Peyer's patch (tissue), 4 donors: ENCODE measurements around the gene ATP8A1. TPM values are rescaled to one million over a fixed set of nuclear protein-coding genes. Genes with fewer than 3 reads are reported as not detected.
A peak's percentile ranks its signal among the peaks of the same experiment; 100 is the strongest.

Experiments used
- DNase-seq, 3 donors: peaks; one replicate each; pipeline ENCODE4 v3.0.0-alpha.2; 2017 to 2019
- H3K27ac ChIP-seq, 4 donors: fragments of 200-600 bp; sonication (generic); one replicate each; pipeline ENCODE4 v1.5.1; 2016 to 2019
- H3K27me3 ChIP-seq, 2 donors: fragments of 200-600 bp; sonication (generic); one replicate each; pipeline ENCODE4 v1.5.1; 2019
- H3K36me3 ChIP-seq, 3 donors: fragments of 200-600 bp; sonication (generic); one replicate each; pipeline ENCODE4 v1.5.1; 2016 to 2019
- H3K4me1 ChIP-seq, 4 donors: fragments of 200-600 bp; sonication (generic); one replicate each; pipeline ENCODE4 v1.5.1; 2016 to 2019
- H3K4me3 ChIP-seq, 4 donors: fragments of 200-600 bp; sonication (generic); 1 replicate in 3 of 4; 2 replicates in 1 of 4; pipeline ENCODE4 v1.5.1; 2016 to 2019; ENCODE audit warnings: mild to moderate bottlenecking in 1 of 4
- H3K9me3 ChIP-seq, 4 donors: fragments of 200-600 bp; sonication (generic); one replicate each; pipeline ENCODE4 v1.5.1; 2016 to 2019; ENCODE audit warnings: mild to moderate bottlenecking in 1 of 4
- POLR2A ChIP-seq, 2 donors: fragments of 450-650 bp; IDR thresholded peaks; one replicate each; pipeline ENCODE4 v1.5.1; 2017; ENCODE audit warnings: antibody characterized with exemption in 2 of 2, mild to moderate bottlenecking in 2 of 2, moderate library complexity in 2 of 2
- total RNA-seq, 4 donors: library from RNA; depleted of rRNA; stranded (reverse); fragments of >200 nt; gene quantifications; one replicate each; pipeline ENCODE4 v1.1.0, GENCODE V29; 2016
- TF ChIP-seq, protein P1 (sequence below), 6 experiments: fragments of 450-650 bp in 4 of 6; fragments of 200-600 bp in 2 of 6; sonication (generic) in 1 of 6; IDR thresholded peaks; one replicate each; pipeline ENCODE4 v1.5.1; 2017 to 2019; ENCODE audit warnings: antibody characterized with exemption in 6 of 6, mild to moderate bottlenecking in 3 of 6, moderate library complexity in 1 of 6

The ATP8A1 gene
- total RNA-seq, 4 donors from 2014 or later: 71.0 to 172 (median 158) TPM

DNA sequence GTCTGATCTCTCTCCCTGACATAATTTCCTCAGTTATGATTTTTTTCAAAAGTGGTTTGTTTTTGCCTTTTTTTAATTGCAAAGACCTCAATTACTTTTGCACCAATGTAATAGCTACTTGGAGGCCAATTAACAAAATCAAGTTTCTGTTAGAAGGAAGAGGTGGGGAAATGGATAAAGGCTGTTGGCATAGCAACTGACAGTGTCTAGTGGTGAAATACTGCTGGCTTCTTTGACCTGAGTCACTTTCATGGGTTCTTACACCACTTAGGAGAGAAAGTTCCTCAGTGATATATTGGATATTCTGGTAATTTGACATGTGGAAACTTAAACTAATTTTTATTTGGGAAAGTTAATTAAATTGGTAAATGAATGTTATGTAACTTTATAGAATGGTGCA lies 26.5 kb upstream of the ATP8A1 start:
- no peak for DNase-seq
- H3K27ac ChIP-seq: no peak overlapping the region
- no peaks in the 10 kb centered on the region for H3K4me1 ChIP-seq
- H3K4me3 ChIP-seq: no peak overlapping the region
- H3K27me3 ChIP-seq: no peaks in the 10 kb centered on the region
- TF ChIP-seq POLR2A (IDR thresholded peaks at IDR 0.05): no peak
- TF ChIP-seq, protein P1, sequence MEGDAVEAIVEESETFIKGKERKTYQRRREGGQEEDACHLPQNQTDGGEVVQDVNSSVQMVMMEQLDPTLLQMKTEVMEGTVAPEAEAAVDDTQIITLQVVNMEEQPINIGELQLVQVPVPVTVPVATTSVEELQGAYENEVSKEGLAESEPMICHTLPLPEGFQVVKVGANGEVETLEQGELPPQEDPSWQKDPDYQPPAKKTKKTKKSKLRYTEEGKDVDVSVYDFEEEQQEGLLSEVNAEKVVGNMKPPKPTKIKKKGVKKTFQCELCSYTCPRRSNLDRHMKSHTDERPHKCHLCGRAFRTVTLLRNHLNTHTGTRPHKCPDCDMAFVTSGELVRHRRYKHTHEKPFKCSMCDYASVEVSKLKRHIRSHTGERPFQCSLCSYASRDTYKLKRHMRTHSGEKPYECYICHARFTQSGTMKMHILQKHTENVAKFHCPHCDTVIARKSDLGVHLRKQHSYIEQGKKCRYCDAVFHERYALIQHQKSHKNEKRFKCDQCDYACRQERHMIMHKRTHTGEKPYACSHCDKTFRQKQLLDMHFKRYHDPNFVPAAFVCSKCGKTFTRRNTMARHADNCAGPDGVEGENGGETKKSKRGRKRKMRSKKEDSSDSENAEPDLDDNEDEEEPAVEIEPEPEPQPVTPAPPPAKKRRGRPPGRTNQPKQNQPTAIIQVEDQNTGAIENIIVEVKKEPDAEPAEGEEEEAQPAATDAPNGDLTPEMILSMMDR (IDR thresholded peaks at IDR 0.05): no peak
- no peaks in the 10 kb centered on the region for H3K36me3 ChIP-seq
- H3K9me3 ChIP-seq: no peaks in the 10 kb centered on the region

DNA sequence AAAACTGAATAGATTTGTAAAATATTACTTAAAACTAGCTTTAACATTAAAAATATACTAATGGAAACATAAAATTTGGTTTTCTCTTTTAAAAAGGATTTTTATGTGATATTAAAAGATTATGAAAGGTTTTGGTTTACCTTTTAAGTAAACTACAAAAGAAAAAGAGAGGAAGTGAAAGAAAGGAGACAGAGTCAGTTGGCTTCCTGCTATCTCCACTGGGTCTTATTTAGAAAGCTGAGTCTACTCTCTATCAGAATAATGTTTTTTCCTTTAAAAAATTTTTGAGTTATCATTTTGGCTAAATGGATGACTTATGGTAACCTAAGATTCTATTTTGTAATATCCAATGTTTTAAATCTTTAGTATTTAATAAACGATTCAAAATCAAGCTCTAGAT lies 21.6 kb upstream of the ATP8A1 start:
- TF ChIP-seq, protein P1 (IDR thresholded peaks at IDR 0.05): no peak
- TF ChIP-seq POLR2A (IDR thresholded peaks at IDR 0.05): no peak
- Histone ChIP-seq H3K9me3 (no peaks in the 10 kb centered on the region), H3K4me3 (no peak overlapping the region), H3K27me3 (no peaks in the 10 kb centered on the region), H3K36me3 (no peaks in the 10 kb centered on the region), H3K27ac (no peak overlapping the region), H3K4me1 (no peaks in the 10 kb centered on the region)
- DNase-seq: no peak

DNA sequence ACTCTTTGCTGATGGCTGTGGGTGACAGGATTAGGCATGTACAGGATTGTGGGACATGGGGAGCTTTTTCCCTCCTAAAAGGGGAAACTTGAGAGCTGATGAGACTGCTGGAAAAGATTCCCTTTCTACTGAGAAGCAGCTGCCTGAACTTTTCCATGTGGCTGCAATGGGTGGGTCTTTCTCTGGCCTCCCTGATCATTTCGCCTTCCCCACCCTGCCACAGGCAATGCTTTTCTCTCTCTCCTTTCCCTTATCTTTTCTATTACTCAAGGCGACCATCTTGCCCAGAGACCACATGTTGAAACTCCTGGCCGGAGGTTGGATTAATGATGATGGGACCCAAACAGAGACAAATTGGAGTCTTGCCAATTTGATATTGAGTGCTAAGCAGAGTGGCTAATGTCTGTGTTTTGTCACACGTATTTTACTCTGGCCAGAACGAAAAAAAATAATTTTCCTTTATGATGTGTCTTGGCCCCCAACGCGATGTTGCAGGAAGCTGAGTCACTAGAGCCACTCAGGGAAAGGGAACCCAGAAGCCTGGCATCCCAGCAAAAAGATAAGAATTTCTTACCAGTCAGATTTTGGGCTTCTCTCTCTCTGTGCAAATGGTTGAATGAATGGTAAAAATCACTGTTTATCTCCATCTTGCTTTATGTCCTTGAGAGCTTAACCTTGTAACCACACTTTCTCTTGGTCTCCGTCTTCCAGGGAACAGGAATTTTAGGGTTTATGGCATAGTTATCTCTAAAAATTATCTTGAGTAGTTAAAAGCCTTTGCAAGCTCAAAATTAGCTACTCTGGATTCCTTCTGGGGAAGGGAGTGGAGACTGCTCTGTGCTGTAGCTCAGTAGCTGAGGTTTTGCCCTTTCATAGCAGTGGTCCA lies 19.4 kb upstream of the ATP8A1 start:
- TF ChIP-seq POLR2A (IDR thresholded peaks at IDR 0.05): no peak
- TF ChIP-seq, protein P1 (IDR thresholded peaks at IDR 0.05): no peak
- no peak overlapping the region for H3K4me3 ChIP-seq
- no peaks in the 10 kb centered on the region for H3K27me3 ChIP-seq
- H3K4me1 ChIP-seq: no peaks in the 10 kb centered on the region
- no peaks in the 10 kb centered on the region for H3K9me3 ChIP-seq
- H3K27ac ChIP-seq: no peak overlapping the region
- no peaks in the 10 kb centered on the region for H3K36me3 ChIP-seq
- no peak for DNase-seq

DNA sequence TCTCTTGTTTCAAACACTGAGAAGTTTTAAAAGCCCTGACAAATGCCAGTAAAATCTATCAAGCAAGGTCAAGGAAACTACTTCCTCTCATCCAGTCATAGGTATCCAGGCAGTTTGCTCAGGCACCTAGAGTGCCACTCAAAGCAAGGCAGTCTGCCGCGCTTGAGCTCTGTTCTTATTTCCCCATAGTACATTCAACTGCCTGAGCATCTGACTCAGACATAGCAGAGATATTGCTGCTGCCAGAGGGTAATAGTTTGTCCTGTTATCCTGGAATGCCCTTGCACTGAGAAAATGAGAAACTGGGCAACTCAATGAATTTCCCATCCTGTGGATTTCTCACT lies 16.1 kb upstream of the ATP8A1 start:
- Histone ChIP-seq H3K9me3 (no peaks in the 10 kb centered on the region), H3K27ac (peak overlapping the region in 1 of 4 donors; percentile 4), H3K4me1 (no peaks in the 10 kb centered on the region), H3K4me3 (no peak overlapping the region), H3K36me3 (no peaks in the 10 kb centered on the region), H3K27me3 (no peaks in the 10 kb centered on the region)
- peak in 1 of 3 donors; percentile 51 for DNase-seq
- TF ChIP-seq POLR2A (IDR thresholded peaks at IDR 0.05): no peak
- TF ChIP-seq, protein P1 (IDR thresholded peaks at IDR 0.05): no peak

DNA sequence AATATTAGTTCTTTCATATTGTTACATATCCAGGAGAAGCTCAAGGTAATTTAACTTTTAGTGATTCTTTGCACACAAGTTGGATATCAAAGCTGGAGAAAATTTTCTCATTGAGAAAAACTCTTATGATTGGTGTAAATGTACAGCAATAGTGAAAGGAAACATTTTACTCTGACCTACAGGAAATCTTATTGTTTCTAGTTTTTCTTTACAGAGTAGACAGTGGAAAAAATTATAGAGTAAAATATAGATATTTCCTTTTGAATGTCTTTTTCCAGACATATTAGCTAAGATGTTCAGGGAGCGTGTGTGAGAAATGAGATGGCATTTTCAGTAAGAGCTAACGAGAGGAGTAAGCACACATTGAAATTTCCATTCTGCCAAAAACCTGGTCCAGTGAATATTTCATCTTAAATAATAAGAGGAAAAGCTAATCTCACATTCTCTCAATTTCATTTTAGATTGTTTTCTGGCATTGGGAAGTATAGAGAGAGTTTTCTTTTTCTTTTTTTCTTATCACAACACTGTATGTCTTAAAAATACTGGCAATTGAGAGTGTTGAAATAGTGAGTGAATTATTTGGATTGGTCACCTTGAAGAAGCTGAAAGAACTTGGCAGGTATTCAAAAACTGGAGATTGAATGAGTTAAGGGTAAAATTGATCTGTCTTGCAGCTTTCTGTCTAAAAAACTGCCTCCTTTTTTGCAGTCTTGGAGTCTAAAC lies 15.6 kb upstream of the ATP8A1 start:
- TF ChIP-seq, protein P1 (IDR thresholded peaks at IDR 0.05): no peak
- no peak for TF ChIP-seq POLR2A (IDR thresholded peaks at IDR 0.05)
- no peak for DNase-seq
- Histone ChIP-seq H3K9me3 (no peaks in the 10 kb centered on the region), H3K27me3 (no peaks in the 10 kb centered on the region), H3K36me3 (no peaks in the 10 kb centered on the region), H3K27ac (peak overlapping the region in 1 of 4 donors; percentile 4), H3K4me3 (no peak overlapping the region), H3K4me1 (no peaks in the 10 kb centered on the region)
